Measurements from ENCODE around the gene CAPN11.
"Not testable (repeated sequence)": the region's sequence is repeated elsewhere in the genome, so short reads cannot be mapped to it uniquely, and the experiment has no call there.

Gene CAPN11

DNA sequence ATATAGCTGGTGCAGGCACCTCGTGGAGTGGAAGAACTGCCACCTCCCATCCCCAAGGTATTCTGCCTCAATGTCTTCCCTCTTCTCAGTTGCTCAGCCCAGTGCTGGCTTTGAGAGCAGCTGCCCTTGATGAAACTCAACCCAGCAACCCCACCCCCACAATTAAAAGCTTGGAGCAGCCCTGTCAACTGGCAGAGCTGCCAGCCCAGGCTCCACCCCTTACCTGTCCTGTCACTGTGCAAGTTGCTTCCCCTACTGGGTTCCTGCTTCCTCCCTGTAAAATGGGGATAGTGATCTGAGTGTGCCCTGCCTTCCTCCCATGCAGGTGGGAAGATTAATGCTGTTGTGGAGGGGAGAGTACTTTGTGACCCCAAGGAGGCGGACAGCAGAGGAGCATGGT is 26.7 kb upstream of the CAPN11 start:
- DNase-seq (ENCODE audit: low read depth) = no peak

DNA sequence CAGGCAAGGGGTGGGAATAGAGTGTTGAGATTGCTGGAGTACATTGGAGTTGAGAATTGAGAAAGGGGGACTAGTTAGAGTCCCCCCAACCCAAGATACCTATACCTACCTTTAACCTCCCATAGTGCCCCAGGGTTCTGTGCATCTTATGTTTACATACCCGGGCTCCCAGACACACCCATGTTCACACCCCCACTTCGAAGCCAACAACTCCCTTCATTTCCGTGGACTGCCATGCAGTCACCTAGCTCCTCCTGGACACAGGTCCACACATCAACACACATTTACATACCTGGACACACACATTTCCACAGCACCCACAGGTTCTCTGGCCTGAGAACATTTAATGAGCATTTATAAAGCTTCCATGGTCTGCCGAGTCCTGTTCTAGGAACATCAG is 26.1 kb upstream of the CAPN11 start:
- no peak for DNase-seq (ENCODE audit: low read depth)

DNA sequence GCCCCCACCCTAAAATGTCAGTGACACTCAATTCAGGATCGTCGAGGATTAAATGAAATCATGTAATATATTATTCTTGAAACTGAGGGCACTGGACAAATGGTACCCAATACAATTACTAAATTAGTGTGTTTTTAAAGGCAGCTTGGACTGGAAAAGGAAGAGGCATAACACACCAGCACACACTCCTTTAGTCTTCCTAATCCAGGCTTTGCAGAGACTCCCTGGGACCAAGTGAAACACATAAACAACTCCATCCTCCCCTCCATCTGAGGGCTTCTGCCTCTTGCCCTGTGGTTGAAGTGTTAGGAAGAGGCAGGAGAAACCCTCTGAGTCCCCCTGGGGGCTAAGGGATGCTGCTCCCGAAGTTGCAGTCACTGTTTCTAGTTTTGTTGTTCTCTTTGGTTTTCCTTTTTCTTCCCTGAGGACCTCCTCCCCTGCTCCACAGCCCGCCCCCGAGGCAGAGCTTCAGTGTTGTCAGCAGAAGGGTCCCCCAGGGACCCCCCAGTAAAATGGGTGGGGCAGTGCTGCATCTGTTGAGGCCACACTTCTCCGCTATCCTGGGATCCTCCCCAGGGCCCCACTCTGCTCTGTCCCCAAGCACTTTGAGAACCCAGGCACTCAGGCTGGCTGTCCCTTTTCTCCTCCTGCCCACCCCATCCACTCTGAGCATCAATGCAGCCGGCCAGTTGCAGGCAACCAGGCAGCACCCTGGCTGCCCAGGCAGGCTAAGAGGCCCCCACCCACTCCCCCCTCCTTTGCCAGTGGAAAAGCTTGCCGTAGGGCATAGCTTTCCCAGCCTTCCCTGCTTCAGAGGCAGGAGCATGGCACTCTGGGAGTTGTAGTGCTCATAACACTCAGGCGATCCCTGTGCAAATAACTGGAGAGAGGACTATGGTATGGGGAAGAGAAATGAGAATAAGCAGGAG is 25.4 kb upstream of the CAPN11 start:
- peak; percentile 57 for DNase-seq (ENCODE audit: low read depth)

DNA sequence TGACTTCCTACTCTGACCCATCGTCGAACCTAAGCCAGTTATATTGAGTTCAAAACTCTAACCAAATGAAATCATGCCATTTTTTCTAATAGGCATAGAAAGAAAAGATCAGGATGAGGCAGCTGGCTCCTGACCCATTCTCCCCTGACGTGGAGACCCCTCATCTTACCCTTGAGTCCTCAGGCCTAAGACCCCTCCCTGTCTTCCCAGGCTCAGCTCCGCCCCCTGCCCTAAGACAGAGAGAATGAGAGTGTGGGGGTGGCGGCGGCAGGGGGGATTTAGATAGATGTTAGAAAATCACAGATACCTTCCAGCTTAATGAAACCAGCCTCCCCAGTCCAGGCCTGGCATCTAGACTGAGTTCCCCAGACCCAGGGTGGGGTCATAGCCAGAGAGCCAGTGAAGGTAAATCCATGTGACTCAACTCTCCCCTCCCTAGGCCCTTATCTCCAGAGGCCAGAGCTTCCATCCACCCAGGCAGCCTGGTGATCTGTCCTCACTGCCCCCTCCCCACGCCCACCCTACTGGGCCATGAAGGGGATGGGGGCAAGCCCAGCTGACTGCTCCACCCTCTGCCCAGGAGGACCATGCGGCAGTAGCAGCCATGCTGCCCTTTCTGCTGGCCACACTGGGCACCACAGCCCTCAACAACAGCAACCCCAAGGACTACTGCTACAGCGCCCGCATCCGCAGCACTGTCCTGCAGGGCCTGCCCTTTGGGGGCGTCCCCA is 24.5 kb upstream of the CAPN11 start:
- DNase-seq (ENCODE audit: low read depth) = no peak

GRCh38 chr6:44135173-44135758 is 23.4 kb upstream of the CAPN11 start:
- no peak for DNase-seq (ENCODE audit: low read depth)

DNA sequence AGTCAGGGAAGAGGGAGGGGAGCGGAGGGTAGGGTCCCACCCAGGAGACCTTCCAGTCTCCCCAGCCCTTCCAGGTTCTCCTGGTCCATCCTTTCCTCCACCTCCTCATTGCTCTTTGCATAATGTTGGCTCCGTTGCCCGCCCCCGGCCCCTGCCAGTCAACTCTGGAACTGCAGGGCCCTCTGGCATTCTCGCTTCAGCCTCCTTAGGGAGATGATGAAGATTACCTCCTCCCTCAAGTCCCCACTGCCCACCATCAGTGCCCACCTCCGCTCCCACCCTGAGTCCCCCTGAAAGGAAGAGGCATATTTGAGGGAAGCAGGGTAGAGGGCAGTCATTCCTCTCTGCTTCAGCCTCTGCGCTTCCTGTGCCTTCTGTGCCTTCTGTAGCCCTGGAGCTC is 22.7 kb upstream of the CAPN11 start:
- DNase-seq (ENCODE audit: low read depth) = no peak

DNA sequence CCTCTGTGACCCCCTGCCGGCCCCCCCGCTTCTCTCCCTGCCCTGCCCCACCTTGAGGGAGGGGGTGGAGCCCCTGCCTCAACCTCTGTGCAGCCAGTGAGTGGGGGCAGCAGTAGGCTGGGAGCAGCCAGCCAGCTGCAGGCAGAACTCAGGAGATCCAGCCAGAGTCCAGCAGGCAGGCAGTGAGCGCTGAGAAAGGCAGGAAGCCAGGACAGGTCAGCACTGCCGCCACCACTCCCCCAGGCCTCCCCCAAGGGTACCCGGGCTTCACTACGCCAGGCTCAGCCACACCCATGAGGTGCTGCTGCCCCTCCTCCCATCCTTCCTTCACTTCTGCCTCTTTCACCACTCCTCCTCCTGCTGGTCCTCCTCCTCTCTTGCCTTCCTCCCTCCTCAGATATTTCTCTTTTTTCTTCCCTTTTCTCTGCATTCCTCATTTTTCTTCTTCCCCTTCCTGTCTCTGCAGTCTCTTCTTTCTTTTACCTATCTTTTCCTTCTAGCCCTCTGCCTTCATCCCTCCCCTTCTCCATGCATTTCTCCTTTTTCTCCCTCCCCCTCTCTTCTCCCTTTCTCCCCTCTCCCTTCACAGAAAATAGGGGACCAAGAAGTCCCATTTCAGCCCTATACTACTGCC is 19.8 kb upstream of the CAPN11 start:
- DNase-seq (ENCODE audit: low read depth) = no peak

DNA sequence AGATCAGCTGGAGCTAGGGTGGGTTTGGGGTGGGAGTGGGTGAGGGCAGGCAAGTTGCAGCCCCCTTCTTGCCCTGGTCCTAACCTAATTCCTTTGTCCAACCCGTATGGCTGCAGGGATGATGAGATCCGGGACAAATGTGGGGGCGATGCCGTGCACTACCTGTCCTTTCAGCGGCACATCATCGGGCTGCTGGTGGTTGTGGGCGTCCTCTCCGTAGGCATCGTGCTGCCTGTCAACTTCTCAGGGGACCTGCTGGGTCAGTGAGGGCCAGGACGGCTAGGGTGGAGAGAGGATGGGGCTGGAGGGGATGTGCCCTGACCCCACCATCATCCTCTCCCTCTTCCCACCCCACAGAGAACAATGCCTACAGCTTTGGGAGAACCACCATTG is 19.3 kb upstream of the CAPN11 start:
- DNase-seq (ENCODE audit: low read depth) = no peak

GRCh38 chr6:44142835-44143234 is 15.8 kb upstream of the CAPN11 start:
- DNase-seq (ENCODE audit: low read depth) = no peak

- no peak for DNase-seq (ENCODE audit: low read depth)
Measured at GRCh38 chr6:44143731-44144130, 14.9 kb upstream of the CAPN11 start.

GRCh38 chr6:44144536-44144935 is 14.1 kb upstream of the CAPN11 start:
- DNase-seq (ENCODE audit: low read depth) = not testable (repeated sequence)

GRCh38 chr6:44145839-44146238 is 12.8 kb upstream of the CAPN11 start:
- DNase-seq (ENCODE audit: low read depth) = no peak

DNA sequence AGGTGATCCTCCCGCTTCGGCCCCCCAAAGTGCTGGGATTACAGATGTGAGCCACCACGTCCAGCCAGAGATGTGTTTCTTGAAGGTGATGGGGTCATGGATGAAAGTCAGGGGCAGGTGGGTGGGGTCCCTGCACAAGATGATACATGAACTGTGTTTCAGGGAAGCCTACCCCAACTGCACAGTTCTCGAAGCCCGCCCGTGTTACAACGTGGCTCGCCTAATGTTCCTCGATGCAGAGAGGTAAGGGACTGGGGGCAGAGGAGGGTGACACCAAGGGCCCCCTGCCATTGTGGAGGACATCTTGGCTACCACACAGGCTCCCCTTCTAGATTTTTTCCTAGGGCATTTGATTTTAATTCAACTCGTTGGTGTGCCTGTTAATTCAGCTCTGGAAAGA is 11.9 kb upstream of the CAPN11 start:
- DNase-seq (ENCODE audit: low read depth) = no peak

DNA sequence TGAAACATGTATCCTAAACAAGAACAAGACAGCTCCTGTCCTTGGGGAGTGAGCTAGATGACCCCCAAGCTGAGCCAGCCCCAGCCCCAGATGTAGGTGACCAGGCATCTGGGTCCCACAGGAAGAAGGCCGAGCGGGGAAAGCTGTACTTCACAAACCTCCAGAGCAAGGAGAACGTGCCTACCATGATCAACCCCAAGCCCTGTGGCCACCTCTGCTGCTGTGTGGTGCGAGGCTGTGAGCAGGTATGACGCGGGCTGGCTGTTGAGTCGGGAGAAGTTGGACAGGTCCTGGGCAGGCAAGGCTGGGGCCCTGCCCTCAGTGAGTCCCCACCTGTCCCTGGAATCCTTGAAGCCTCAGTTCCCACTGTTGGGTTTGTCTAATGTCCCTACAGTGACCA is 11.4 kb upstream of the CAPN11 start:
- no peak for DNase-seq (ENCODE audit: low read depth)

- no peak for DNase-seq (ENCODE audit: low read depth)
Measured at GRCh38 chr6:44148306-44148705, 10.3 kb upstream of the CAPN11 start.

DNA sequence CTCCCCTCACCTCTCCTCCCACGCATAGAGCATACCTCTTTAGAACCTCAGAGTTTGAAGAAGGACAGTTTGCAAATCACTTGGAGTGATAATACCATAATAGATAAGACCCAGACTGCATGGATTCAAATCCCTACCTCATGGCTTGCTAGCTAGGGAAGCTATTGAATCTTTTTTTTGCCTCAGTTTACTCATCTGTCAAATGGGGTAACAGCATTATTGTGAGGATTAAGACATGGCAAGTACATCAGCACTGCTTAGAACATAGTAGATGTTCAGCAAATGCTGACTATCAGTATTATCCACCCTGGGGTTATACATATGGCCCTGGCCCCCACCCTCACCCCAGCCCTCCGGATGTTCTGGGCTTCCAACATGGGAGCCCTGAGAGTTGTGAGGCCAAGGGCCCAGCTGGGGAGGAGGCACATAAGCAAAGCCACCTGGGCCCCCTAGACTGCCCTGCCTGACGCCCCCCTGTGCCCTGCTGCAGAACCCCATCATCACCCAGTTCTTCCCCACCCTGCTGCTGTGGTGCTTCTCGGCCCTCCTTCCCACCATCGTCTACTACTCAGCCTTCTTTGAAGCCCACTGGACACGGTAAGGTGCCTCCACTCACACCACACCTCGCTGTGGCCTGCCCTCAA is 9.1 kb upstream of the CAPN11 start:
- DNase-seq (ENCODE audit: low read depth) = no peak

- DNase-seq (ENCODE audit: low read depth) = no peak
Measured at GRCh38 chr6:44150317-44150917, 8.2 kb upstream of the CAPN11 start.

GRCh38 chr6:44151348-44152108 is 7.1 kb upstream of the CAPN11 start:
- peak; percentile 80 for DNase-seq (ENCODE audit: low read depth)

DNA sequence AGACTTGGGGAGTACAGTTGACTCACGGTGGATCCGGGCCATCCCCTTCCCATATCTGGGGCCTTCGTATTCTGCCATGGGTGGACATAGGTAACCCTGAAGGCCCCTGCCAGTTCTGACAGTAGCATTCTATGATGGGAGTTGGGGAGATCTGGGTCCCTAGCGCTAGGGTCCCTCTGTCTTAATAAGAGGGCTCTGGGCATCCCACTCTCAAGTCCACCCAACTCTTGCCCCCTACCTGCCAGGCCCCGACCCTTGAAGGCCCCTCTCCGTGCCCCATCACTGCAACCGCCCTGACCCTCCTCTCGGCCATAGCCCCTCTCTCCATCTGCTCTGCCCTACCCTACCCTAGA is 6.5 kb upstream of the CAPN11 start:
- DNase-seq (ENCODE audit: low read depth) = no peak

GRCh38 chr6:44152533-44152932 is 6.1 kb upstream of the CAPN11 start:
- DNase-seq (ENCODE audit: low read depth) = no peak

DNA sequence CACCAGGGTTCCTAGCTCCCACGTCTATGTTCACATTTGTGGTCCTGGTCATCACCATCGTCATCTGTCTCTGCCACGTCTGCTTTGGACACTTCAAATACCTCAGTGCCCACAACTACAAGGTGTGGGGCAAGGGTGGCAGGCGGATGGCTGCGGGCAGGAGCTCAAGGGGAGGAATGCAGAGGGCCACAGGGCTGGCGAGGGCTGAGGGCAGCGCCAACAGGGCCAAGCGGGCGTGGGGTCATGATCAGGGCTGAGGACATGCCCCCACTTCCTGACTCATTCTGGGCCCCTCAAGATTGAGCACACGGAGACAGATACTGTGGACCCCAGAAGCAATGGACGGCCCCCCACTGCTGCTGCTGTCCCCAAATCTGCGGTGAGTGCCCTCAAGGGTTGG is 4.6 kb upstream of the CAPN11 start:
- no peak for DNase-seq (ENCODE audit: low read depth)
